H1 (cell line): ENCODE measurements around the gene CCDC40. TPM values are rescaled to one million over a fixed set of nuclear protein-coding genes. Genes with fewer than 3 reads are reported as not detected.

Source experiments
- BRCA1 ChIP-seq: IDR thresholded peaks from 2 replicates; pipeline ENCODE4 v1.6.1; 2012; ENCODE audit warnings: low read depth, low read length, improper control_type of control experiment
- CTCF ChIP-seq, 3 experiments: IDR thresholded peaks; 1 replicate in 2 of 3; 2 replicates in 1 of 3; pipeline versions ENCODE4 v1.5.1 to v1.6.1; 2011; ENCODE audit warnings: low read length in 3 of 3, mild to moderate bottlenecking in 3 of 3, inconsistent platforms in 2 of 3, low read depth in 1 of 3, moderate library complexity in 1 of 3; ENCODE audit not compliant: insufficient read depth in 1 of 3; ENCODE audit errors: control extremely low read depth in 1 of 3
- HDAC6 ChIP-seq: IDR thresholded peaks from one replicate; pipeline ENCODE4 v1.7.1; 2012; ENCODE audit warnings: low read depth, mild to moderate bottlenecking, inconsistent platforms, low read length, moderate library complexity
- KDM1A ChIP-seq: fragments of 200-600, 300-600 bp; sonication (generic); IDR thresholded peaks from 2 replicates; pipeline ENCODE4 v1.7.1; 2016; ENCODE audit warnings: mild to moderate bottlenecking, low read length, borderline replicate concordance
- KDM4A ChIP-seq: IDR thresholded peaks from one replicate; pipeline ENCODE4 v1.7.1; 2012; ENCODE audit warnings: low read depth, mild to moderate bottlenecking, moderate library complexity, low read length, inconsistent platforms; ENCODE audit not compliant: severe bottlenecking
- POU5F1 ChIP-seq: IDR thresholded peaks from 2 replicates; pipeline ENCODE4 v1.6.1; 2011; ENCODE audit warnings: low read depth, mild to moderate bottlenecking, low read length, moderate library complexity
- SAP30 ChIP-seq: fragments of 300-600 bp; sonication (generic); IDR thresholded peaks from 2 replicates; pipeline ENCODE4 v1.7.1; 2012; ENCODE audit warnings: low read length, moderate library complexity, mild to moderate bottlenecking, inconsistent platforms; ENCODE audit not compliant: insufficient read depth, insufficient replicate concordance
- TEAD4 ChIP-seq: IDR thresholded peaks from 2 replicates; pipeline ENCODE4 v1.6.1; 2012; ENCODE audit warnings: low read depth, low read length, inconsistent platforms, mixed read lengths
- polyA plus RNA-seq, 7 experiments: library from polyadenylated mRNA; depleted of rRNA in 3 of 7; stranded (reverse) in 5 of 7; unstranded in 2 of 7; fragments of >200 nt in 5 of 7; fragments of 200-250 nt in 2 of 7; gene quantifications; 1 replicate in 5 of 7; 2 replicates in 1 of 7; 4 replicates in 1 of 7; pipeline versions ENCODE4 v1.2.1 to v1.2.3, GENCODE V29; 2011 to 2013; ENCODE audit warnings: missing spikeins in 2 of 7, mixed read lengths in 2 of 7
- total RNA-seq: library from RNA; stranded (reverse); fragmentation: NEBNext Ultra II Directional; extraction: Animal tissue kit (Norgen Biotek cat#: 25700); gene quantifications from 2 replicates; pipeline ENCODE4 v1.2.1, GENCODE V29; 2021

The CCDC40 gene
- total and polyA plus RNA-seq, 2 of the 8 experiments (the other 6 are each of a cell fraction or from before 2014, with no cell fraction given): 4.1 to 11.5 TPM

- TF ChIP-seq CTCF (IDR thresholded peaks at IDR 0.05; ENCODE audit: control extremely low read depth in 1 of 3, insufficient read depth in 1 of 3, low read depth in 1 of 3, low read length in 3 of 3) (no peak), HDAC6 (no peak), TEAD4 (no peak), KDM4A (no peak), BRCA1 (no peak), SAP30 (no peak), POU5F1 (no peak), KDM1A (no peak)
These were observed 48.1 kb upstream of the CCDC40 start (continued) for GRCh38 chr17:79988185-79988971.
